GM18517 (cell line): ENCODE results near the gene UVSSA.

Source experiments
- ATAC-seq: cut with Tn5 transposase; IDR thresholded peaks from one replicate; pipeline ENCODE4 v1.9.1; 2021; ENCODE audit warnings: mild to moderate bottlenecking, moderate library complexity; ENCODE audit not compliant: unreplicated experiment

The UVSSA gene, protein sequence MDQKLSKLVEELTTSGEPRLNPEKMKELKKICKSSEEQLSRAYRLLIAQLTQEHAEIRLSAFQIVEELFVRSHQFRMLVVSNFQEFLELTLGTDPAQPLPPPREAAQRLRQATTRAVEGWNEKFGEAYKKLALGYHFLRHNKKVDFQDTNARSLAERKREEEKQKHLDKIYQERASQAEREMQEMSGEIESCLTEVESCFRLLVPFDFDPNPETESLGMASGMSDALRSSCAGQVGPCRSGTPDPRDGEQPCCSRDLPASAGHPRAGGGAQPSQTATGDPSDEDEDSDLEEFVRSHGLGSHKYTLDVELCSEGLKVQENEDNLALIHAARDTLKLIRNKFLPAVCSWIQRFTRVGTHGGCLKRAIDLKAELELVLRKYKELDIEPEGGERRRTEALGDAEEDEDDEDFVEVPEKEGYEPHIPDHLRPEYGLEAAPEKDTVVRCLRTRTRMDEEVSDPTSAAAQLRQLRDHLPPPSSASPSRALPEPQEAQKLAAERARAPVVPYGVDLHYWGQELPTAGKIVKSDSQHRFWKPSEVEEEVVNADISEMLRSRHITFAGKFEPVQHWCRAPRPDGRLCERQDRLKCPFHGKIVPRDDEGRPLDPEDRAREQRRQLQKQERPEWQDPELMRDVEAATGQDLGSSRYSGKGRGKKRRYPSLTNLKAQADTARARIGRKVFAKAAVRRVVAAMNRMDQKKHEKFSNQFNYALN

DNA sequence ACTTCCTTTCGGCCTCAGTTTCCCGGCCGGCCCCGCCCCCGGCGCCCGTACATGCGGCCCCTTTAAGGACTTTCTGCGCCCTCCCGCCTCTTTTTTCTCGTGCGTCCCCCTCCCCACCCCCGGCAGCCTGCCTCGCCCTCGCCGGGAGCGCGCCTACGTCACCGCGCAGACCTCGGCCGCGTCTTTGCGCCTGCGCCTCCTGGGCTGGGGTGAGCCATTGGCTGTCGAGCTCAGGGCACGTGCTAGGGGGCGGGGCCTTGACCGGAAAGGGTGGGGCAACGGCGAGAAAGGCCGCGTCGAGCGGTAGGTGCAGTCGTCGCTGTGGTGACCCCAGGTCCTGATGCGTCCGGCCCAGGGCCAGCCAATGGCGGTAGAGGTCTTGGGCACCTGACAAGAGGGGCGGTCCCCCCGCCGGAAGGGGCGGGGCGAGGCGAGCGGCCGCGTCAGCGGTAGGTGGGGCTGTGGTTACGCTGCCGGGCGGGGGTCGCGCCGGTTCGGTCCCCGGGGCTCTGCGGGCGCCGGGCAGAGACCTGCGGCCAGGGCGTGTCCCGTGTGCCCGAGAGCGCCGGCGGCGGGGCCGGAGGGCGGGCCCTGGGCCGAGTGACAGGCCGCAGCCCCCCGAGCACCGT is at the start of gene UVSSA:
Gene UVSSA (plus strand): TSS at position 428 of the 629 bp plus-strand sequence. CDS start 884 bp downstream, outside the sequence.
- peak; percentile 87 for ATAC-seq

DNA sequence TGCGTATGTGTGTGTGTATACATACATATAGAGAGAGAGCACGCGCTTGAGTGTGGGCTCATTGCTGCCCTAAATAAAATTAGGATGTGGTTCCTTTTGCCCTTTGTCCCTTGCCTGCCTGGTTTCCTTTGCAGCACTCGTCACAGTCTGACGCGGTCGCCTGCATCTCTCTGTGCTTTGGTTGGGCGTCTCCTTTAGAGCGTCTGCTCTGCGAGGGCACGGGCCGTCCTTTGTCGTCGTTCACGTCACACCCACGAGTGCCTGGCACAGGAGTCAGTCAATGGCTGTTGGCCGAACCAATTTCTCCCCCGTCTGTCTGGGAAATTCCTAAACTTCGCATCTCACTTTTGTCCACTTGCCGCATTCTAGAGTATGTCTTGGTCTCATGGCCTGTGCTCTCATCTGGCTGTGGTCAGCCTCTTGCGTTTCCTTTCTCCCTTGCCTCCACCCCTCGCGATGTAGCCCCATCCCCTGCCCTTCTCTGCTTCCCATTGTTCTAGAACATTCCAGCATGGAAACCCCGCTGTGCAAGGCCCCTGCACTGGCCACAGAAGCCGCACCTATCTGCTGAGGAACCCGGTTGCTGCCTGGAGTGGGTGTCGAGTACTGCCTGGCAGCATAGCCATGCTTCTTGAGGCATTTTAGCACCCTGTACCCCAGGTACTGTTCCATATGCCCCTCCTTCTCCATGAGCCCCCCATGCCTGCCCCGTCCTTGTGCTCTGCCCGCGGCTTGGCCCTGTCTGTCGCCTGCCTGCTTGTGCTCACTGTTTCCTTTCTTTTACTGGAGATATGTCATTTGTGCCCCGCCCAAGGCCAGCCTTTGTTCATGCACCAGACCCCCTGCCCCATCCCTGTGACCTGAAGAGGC is 49.3 kb upstream of the UVSSA start:
- no peak for ATAC-seq

DNA sequence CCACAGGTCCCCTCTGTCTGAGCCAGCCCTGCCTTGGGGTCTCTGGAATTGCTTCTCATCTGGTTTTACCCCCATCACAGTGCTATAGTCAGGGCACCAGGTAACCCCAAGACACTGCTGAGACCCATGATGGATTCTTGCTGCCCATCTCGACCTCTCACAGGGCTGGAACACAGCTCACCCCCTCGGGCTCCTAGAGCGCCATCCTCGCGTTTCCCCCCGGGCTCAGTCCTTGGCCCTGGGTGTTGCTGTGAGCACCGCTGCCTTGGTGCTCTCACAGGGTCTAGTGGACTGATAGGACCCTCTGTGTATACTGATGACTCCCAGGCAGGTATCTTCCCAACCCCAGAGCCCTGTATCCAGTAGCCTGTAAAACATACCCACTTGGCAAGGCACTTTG is 48.5 kb upstream of the UVSSA start:
- ATAC-seq: no peak

DNA sequence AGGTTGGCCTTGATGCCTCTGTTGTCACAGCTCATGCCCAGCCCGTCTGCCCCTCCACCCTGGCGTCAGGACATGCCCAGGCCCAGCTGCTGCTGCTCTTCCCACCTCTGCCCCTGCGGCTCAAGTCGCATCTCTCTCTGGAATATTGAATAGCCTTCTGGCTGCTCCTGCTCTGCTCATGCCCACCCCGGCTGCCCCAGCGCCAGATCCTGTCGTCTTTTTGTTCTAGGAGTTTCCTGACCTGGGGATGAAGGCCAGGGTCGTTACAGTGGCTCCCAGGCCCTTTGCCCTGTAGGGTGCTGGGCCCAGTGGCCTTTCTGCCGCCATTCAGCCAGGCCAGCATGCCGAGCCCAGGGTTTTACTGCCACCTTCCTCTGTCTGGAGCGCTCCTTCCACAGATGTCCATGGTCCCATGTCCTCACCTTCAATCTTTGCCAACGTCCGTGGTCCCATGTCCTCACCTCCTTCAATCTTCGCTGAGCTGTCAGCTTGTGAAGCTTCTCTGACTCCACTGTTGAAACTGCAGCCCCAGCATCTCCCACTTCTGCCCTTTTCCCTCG is 47.6 kb upstream of the UVSSA start:
- no peak for ATAC-seq

DNA sequence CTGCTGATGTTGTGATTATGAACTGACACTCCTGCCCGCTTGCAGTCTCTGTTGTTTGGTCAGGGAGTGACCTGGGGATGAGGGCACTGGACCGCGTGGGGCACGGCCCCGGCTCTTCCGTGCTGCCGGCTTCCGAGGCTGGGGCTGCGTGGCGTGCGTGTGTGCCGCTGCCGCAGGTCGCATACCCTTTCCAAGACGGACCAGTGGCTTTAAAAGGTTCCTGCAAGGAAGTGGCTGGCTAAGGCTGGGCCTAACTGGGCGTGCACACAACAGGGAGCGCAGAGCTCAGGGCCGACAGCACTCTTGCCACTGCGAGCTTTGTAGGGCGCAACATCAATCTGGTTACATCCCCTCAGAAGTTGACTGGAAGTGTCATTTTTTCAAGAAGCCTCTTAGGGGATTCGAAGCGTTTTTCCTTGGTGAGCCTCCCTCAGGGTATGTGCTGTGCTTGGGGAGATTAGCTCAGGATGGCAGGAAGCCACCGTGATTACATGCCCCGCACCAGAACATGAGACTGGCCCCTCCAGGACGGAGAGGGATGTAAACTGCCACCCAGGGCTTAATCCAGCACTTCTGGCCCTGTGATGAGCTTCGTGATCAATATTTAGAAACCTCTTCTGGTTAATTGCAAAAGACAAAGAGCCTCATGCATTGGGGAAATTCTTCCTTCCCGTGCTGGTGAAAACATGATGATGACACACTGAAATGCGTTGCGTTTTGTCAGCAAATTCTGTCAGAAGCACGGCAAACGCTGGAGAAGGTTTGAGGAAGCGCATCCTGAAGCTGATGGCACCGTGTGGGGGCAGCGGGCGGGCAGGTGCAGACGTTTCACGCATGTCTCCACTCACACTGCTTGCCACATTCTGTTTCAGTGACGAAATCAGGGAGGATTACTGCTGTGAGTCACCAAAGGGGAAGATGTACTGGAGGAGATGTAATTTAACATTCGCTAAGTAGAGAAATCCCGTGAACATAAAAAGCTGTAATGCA is 46.2 kb upstream of the UVSSA start:
- ATAC-seq: no peak

DNA sequence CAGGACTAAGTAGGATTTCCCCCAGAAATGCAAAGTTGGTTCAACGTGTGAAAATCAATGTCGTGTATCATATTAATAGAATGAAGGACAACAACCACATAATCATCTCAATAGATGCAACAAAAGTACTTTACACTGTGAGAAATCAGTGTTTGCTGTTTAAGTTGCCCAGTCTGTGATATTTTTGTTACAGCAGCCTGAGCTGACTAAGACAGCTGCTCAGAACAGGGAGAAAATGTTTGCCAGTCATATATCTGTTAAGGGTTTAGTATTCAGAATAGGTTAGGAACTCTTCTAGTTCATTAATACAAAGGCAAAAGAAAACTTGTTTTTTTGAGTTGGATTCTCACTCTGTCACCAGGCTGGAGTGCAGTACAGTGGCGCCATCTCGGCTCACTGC is 44.8 kb upstream of the UVSSA start:
- no peak for ATAC-seq

DNA sequence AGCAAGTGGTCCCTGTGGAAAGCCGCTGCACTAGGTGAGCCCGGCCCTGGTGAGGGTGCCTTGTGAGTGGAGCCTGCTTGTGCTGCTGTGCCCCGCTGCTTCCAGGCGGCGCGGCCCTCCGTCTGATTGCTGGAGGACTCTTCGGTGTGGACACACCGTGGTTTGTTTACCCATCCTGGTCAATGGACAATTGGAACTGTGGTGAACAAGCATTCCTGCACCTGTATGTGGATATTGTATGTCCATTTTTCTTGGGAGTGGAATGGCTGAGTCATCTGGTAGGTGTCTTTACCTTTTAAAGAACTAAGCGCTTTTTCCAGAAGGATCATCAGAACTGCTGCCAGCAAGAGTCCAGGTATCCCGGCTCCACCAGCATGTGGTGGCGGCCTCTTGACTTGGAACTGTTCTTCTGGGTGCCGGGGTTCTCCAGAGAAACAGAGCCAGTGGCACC is 41.7 kb upstream of the UVSSA start:
- no peak for ATAC-seq

DNA sequence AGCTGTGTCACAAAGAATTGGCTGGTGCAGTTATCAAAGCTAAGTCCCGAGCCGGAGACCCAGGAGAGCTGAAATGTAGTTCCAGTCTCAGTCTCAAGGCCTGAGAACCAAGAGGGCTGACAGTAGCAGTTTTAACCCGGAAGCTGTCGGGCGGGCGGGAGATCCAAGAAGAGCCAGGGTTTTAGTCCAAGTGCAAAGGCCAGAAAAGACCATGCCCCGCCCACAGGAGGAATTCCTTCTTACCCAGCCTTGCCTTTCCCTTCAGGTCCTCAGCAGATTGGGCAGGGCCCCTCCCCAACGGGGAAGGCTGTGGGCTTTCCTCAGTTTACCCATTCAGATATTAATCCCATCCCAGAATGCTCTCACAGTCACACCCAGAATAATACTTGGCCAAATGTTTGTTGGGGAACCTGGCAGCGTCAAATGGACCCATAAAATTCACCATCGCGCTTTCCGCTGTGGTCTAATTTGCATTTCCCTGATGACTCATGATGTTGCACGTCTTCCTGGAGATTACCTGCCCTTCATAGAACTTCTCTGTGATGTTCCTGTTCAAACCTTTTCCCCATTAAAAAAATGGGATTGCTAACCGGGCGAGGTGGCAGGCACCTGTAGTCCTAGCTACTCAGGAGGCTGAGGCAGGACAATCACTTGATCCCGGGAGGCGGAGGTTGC is 41.1 kb upstream of the UVSSA start:
- no peak for ATAC-seq

DNA sequence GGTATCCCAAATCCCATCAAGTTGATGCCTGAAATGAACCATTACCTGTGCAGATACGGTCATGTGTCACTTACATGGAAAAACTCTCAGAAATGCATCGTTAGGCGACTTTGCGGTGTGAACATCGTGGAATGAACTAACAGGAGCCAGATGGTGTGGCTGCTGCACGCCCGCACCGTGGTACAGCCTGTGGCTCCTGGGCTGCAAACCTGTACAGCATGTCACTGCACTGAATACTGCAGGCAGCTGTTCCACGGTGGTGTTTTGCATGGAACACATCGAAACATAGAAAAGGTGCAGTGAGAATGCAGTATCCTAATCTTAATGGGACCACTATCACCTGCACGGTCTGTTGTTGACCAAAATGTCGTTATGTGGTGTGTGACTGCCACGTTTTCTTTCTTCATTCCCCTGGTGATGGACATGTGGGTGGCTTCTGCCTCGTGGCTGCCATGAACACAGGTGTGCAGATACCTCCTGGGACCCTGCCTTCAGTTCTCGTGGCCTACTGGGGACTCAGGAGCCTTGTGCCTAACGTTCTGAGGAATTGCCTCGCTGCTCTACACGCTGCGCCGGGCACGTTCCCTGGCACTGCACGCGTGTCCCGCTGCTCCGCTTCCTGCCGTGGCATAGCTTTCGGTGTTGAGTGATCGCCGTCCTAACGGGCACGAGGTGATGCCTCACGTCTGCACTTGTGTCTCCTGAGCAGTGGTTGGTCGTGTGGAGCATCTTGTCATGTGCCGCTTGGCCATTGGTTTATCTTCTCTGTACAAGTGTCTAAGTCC is 38.9 kb upstream of the UVSSA start:
- no peak for ATAC-seq

DNA sequence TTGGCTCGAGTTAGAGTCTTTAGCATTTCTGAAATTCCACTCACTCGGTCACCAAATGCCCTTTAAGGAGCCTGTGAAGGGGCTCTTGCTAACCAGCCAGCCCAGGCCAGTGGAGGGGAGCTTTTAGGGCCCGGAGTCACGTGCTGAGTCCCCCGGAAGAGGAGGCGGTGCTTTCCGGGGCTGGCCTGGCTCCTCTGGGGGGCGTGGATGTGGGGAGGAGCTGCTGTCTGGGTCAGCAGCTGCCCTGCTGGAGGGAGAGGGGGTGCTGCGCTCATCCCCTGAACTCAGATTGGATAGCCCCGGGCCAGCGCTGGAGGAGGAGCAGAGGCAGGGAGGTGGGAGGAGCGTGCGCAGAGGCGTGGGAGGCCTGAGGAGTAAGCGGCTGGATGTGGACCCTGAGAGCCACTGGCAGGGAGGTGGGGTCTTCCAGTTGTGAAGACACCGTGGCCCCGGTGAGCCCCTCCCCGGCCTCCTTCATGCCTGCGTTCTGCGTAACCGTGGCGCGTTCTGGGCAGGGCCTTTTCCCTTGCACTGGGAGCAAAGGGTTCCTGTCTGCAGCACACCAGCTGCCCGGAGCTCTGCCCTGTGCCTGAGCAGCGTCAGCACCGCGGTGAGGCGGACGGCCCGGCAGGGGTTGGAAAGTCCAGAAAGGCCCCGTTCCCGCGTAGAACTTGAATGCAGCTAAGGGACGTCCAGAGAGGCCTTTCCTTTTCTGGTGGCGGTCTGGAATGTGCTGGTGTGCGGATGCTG is 37.6 kb upstream of the UVSSA start:
- peak; percentile 77 for ATAC-seq

DNA sequence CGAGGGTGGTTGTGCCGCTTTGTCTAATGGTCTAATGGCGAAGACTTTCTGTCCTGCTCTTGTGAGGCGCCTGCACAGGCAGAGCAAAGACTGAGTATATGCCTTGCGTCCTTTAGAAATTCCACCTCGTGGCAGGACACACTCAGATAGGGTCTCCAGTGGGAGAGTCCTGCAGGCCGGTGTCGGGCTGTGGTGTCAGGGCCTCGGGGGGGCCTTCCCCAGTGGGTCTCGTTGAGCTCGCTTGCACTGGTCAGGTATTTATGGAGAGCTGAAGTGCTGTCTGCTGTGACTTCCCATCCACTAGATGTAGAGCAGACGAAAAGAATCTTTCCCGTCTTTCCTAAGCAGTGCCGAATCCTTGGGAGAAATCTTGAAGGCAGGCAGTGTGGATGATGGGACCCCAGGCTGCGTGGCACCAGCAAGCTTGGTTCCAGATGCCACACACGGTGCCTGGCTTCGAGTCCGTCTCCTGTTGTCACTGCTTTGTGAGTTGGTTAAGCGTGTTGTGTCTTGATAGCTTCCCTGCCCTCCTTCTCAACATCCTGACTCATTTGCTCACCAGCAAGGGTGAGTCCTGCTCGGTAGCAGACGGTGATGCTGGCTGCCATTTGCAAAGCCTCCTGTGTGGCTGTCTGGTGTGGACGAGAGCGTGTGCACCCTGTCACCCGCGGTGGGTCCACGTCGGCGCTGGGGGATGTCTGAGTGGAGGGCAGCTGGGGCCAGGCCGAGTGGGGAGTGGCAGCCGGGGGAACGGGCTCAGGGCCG is 36.8 kb upstream of the UVSSA start:
- no peak for ATAC-seq

DNA sequence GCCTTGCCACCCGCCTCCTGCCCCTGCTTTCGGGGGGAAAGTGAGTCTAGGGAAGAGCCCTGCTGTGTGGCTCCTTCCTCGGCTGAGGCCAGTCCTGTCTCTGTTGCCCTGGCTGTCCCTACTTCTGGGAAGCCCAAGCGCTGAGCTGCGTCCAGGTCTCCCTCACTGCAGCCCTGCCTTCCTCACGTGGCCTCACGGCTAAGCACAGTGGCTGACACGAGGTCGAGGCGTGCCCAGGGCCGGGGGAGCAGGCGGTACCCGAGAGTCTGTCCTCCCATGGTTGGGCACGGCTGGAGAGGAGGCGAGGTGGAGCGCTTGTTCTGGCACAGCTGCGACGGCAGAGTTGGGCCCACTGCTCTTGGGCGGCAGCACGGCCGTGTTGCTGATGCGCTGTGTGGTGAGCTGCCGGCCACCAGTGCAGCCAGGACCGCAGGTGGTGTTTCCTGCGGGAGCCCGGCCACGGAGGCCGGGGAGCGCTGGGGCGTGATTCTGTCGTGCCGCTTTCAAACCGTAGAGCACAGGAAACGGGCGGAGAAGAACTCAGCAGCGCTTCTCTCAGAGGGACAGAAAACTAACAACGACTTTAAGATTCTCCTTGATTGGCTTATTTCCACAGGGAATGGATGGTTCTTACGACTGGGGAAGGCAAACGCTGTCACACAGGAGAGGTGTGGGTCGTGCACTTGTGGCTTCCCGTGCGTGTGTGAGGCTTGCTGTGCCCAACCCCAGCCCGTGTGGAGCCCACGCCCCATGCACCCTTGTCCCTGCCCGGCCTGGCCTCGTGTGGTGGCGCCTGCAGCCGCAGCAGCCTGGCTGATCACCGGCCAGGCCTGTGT is 36.0 kb upstream of the UVSSA start:
- no peak for ATAC-seq

DNA sequence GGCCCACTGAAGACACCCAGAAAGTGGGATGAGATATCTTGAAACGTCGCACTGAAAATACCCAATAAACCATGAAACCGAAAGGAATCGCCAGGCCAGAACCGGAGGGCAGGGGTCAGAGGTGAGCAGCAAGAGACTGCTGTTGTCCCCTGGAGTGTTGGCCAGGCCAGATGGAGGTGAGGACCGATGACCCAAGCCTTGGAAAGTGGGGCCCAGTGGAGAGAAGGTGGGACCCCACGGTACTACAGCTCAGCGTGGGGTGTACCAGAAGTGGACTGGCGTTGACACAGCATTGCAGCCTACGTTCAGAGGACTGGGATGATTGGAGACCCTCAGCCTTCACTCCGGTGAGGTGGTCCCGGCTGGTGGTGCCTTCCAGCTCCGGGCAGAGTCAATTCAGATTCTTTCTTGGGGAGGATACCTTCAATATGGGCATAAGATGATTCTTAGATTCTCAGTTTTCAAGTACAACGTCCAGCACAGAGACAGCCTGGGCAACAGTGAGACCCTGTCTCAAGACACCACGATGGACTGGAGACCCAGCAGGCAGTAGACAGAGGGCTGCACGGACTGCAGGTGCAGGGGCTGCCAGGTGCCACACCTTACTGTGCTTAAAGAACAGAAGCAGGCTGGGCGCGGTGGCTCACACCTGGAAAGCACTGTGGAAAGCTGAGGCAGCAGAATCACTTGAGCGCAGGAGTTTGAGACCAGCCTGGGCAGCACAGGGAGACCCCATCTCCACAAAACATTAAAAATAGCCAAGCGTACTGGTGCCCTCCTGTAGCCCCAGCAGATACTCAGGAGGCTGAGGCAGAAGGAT is 34.0 kb upstream of the UVSSA start:
- ATAC-seq: no peak

DNA sequence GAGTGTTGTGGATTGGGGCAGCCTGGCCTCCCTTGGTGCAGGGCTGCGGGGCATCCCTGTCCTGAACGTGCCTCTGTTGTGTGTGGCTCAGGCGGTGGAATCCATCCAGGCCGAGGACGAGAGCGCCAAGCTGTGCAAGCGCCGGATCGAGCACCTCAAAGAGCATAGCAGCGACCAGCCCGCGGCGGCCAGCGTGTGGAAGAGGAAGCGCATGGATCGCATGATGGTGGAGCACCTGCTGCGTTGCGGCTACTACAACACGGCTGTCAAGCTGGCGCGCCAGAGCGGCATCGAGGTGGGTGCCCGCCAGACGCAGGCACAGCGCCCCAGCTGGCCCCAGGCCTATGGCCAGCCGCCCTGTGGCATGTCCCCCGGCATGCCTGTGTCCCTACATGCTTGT is 31.7 kb upstream of the UVSSA start:
- no peak for ATAC-seq
